ENCODE measurements around the gene ZFHX3.

The ZFHX3 gene

DNA sequence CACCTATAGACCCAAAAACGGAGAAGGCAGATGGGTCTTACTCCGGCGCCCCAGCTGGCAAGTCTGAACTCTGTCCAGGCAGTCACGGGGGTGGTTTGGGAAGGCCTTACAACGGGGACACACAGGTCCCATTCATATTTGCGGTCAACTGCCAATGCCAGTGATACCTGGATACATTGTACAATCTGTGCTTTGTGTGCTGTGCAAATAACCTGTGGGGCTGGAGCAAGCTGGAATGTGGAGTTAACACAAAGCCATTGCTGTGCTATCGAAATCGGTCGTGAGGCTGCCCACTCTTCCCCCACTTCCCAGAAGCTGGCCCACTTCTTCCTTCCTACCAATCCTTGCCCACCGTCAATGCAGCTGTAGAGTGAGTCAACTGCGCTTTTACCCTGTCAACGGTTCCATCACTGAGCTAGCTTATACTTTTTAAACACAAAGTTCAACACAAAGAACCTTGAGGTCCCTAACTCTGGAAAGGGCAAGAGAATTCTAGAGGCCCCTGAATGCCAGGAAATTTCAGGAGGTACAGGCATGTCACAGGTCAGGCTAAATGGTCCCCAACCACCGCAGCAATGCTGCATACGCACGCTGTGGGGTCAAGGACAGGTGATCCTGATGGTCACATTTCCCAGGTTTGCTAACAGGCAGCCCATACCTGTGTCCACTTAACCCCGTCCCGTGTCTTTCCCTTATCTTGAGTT lies 122.8 kb downstream of the ZFHX3 start:
- no peak for DNase-seq

DNA sequence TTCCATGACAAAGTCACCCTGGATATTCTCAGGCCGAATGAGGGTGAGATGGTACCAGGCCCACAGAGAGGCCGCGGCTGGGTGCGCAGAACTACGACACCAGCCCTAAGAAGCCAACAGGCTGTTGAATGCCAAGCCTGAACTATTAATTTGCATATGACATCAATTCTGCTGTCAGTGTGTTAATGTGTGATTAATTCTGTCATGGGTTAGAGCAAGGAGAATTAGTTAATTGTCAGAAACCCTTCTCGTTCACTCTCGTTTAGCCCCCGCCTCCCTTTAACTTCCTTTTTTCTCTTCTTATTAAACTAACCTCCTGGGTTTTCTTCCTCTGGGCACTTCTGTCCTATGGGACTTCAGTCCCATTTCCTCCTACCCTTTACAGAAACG lies 123.4 kb downstream of the ZFHX3 start:
- no peak for DNase-seq

DNA sequence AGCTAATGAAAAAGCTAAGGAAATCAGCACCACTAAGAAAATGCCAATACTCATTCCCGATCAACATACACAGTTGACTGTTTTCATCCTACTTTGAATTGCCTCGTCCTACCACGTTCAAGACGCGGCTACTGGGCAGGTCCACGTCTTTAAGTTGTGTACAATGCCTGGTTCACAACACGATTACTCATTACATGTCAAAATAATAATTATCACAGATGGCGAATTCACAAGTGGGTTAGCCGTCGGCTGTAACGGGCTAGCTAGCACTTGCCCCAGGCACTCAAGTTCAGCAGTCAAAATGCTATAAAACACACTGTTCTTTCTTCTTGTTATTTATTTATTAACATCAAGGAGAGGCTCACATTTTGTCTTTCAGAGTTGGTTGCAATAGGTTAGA lies 124.2 kb downstream of the ZFHX3 start:
- DNase-seq = no peak

DNA sequence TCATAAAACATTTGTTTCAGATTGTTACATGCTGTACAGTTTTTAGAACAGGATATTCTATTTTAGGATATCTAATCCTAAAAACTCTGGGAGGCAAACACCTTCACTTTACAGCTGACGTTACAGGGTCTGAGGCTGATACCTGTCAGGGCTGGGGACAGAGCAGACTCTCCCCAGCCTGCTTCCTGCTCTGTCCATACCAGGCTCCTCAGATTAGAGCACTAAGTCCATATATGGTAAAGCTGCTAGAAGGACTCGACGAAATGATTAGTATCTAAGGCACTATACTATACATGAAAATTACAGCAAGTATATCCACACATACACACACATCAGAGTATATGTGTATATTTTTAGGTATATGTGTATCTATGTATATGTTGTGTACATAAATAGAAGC lies 125.2 kb downstream of the ZFHX3 start:
- no peak for DNase-seq

DNA sequence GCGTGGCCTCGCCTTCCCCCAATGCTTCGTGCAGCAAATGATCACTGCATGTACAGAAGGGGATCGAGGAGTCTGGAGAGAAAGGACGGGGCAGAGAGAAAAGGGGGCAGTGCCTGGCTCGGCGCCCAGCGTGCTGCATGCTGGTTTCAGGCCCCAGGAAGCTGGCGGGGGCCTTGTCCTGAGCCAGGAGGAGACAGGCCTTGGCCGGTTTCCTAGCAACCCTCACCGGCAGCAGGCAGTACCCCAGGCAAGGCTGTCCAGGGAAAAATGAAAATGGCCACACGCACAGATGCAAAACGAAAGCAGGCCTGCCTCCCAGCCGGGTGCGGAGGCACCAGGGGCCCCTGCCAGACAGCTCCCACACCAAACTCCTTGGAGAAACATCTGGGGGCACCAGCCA lies 126.3 kb downstream of the ZFHX3 start:
- DNase-seq = no peak

DNA sequence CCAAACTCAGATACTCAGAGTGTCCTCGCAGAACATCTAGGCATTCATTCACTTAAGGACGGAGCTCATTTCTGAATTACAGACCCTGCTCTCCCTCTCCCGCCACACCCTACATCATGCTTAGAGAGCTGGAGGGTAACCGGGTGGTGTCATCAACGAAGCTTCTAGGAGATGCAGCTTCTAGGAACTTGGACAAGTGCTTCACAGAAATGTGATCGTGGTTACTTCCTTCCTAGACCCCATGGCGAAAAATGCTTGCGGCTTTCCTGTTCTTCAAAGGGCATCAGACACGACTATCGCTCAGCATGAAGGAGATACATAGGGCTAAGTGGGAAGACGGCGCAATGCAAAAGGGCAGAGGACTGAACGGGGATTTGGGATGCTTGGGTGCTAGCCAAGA lies 126.8 kb downstream of the ZFHX3 start:
- DNase-seq = no peak

DNA sequence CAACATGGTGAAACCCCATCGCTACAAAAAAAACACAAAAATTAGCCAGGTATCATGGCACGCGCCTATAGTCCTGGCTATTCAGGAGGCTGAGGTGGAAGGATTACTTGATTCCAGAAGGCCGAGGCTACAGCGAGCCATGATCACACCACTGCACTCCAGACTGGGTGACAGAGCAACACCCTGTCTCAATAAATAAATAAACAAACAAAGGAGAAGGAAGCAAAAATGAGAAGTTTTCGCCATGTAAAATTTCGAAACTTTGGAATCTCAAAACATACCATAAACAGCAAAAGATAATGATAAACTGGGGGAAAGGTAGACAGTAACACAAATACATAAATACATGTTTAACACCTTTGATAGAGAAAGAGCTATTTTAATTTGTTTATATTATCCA lies 130.9 kb downstream of the ZFHX3 start:
- DNase-seq = no peak

DNA sequence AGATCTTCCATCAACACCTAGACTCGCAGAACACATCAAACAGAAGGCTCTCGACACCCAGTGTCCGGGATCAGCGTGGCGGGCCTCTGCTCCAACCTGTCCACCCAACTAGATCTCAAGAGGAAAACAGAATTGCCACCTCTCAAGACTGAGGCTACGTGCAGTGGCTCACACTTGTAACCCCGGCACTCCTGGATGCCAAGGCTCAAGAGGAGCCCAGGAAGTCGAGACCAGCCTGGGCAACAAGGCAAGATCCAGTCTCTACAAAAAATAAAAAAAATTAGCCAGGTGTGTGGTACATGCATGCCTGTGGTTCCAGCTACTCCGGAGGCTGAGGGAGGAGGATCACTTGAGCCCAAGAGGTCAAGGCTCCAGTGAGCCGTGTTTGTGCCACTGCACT lies 132.6 kb downstream of the ZFHX3 start:
- no peak for DNase-seq

DNA sequence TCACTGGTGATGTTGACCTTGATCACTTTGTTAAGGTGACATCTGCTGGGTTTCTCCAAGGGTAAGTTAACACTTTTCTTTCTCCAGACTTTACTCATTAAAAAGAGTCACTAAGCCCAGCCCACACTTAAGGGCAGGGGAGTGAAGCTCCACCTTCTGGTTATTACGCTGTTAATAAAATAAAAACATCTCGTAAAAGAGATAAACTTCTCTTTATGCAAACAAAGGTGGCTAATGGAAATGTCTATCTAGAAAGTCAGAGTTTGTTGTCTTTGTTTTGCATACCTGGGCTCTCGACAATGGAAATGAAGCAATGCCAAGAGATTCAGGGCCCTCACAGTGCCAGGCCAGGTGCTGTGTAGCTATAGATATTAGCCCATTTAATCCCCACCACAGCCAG lies 134.4 kb downstream of the ZFHX3 start:
- DNase-seq = no peak

DNA sequence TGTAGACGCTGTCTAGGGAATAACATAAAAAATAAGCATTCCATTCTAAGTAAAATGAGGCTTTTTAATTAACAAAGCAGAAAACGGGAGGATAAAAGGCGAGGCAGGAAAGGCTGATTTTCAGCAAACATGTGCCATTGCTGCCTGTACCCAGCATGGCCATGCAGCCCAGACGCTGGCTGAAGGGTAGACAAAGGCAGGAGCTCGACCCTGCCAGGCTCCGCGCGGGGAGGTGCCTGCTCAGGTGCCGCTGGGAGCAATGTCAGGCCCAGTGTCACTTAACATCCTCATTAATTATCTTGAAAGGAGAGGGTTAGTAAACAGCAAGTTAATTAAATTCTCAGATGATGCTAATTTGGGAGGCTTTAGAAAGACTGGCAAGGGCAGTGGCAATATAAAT lies 136.0 kb downstream of the ZFHX3 start:
- DNase-seq = no peak

DNA sequence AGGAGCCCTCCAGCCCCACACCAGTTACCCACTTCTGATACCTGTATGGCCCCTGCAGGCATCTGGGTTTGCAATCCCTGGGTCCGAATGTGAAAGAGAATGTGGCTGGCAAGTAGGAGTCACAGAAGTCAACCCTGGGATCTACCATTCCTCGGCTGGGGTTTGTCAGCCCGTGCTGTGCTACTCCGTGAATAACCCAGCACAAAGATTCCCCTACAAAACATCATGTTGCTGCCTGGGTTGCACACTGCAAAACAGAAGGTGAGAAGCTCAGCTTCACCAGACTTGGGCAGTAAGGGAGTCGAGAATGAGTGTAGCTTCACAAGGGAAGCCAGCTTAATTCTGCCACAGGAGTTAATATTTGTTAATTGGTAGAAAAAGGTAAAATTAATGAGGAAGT lies 137.1 kb downstream of the ZFHX3 start:
- no peak for DNase-seq

DNA sequence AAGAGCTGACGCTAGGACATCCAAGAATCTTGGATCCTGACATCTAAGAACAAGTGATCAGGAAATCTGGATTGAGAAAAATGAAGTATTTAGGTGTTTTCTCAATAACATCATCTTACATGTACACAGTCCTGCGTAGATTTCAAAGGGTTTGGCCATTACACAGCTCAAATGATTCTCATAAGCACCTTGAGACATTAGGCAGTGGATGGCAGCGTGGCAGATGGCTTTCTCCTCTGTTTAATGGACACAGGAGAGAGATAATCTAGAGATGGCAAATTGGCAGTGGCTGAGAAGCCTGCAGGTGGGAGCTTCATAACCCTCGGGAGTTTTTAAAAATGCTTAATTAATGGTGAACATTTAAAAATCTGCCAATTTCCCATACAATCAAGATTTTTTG lies 137.5 kb downstream of the ZFHX3 start:
- no peak for DNase-seq

DNA sequence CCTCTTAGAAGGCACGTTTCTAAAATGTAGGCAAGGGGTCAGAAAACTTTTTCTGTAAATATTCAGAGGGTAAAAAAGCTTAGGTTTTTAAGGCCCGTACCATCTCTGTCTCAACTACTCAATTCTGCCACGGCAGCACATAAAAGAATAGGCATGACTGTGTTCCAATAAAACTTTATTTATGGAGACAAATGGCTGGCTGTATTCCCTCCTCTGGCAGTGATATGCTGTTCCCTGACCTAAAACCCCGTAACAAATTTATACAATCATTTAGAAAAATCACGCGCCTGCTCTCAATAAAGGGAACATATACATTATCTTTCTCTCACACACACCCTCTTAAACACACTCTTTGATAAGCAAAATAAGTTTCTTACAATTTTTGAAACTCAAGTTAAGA lies 138.7 kb downstream of the ZFHX3 start:
- DNase-seq = no peak

DNA sequence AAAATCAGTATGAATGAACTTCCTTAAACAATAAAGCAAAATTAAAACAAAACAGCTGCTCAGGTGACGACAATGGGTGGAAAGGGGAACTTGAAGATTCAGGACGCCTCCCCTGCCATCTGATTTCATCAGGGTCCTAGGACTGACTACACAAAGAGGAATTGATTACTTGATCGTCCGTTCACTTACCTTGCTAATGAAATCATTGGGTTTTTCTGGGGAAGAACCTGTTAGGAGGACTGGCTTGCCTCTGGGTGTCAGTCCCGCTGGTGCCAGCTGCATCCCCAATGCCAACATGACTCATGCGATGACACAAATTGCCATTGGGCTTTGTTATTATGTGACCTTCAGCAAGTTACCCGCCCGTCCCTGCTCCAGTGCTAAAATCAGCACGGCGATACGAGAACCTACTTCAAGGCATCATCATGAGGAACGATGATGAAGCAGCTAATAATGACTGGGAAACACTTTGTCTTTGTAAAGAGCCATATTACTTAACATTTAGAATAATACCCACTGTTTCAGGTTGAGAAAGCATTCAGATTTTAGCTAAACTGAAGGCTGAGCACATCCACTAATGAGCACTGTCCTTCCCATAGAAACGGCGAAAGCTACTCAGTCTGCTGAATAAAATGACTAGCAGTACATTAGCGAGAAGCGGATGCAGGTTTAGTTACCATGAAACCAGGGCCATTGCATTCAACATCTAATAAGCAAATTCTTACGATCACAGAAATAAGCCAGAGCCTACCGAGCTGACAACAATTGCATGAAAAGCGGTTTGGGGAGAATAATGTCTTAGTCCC lies 139.4 kb downstream of the ZFHX3 start:
- no peak for DNase-seq

DNA sequence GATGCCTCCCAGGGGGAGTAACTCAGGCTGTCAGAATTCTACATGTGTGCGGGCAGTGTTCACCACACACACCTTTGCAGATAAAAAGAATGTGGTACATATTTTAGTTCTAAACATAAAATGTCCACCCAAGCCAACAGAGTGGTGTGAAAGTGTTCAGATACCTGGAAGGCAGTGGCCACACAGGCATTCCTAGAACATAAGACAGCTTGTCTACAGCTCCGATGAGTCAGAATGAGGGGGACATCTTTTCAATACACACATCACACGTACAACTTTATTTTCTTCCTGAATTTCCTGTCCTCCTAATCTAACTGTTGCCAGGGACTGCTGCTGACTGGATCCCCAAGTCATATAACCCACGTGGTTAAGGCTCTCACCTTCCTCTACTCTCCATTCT lies 142.3 kb downstream of the ZFHX3 start:
- DNase-seq = no peak

DNA sequence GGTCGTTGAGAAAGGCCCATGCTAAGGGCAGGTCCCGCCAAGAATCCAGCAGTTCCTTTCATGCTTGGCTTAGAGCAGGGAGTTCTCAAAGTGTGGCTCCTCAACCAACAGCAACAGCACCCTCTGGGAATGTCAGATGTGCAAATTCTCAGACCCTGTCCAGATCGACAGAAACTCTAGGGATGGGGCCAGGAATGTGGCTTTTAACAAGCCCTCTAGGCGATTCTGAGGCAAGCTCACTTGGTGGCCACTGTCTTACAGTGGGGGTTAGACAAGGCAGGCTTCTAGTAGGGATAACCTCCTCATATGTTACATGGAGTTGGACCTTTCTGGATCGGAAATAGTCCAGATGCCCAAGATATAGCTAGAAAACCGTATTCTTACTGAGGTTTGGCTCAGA lies 144.8 kb downstream of the ZFHX3 start:
- DNase-seq = no peak

DNA sequence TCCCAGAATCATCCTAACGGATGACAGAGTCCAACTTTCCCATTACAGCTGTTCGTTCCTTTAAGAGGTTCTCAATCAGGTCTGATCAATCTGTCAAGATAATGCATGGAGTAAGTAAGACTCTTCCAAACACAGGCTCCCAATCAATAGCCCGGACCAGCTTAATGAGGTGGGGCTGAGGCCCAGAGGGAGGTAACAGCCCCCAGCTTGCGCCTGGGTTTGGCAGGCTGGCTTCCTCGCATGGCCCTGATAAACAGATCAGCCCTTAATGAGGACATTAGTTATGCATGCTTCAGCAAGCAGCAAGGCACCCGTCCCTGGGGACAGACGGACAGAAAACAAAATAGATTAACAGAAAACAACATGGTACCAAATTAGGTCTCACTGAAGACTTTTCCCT lies 145.7 kb downstream of the ZFHX3 start:
- no peak for DNase-seq

DNA sequence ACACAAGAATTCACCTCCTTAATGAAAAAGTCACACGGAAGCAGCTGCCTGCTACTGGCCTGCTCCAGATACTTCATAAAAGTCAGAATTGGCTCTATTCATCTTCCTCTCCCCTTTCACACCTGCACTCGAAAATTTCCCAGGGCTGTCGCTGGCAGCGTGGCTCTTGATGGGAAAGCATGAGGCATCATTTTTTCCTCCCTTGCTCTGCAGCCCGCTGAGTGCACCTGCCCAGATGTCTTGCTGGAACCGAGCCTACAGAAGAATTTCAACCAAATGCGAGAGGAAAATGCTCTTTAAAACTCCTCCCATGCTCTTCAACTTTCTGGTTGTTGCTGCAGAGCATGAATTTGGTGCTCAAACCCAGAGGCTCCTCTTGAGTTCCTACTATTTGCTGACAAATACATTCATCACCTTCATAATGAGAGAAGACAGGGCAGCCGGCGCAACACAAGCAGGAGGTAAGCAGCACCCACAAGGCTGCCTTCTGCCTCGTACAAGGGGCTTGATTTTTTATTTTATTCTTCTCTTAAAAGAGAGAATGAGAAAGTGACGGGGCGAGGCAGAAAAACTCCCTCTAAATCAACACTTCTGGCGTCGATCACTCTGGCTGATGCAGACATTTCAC lies 146.8 kb downstream of the ZFHX3 start:
- DNase-seq = no peak

DNA sequence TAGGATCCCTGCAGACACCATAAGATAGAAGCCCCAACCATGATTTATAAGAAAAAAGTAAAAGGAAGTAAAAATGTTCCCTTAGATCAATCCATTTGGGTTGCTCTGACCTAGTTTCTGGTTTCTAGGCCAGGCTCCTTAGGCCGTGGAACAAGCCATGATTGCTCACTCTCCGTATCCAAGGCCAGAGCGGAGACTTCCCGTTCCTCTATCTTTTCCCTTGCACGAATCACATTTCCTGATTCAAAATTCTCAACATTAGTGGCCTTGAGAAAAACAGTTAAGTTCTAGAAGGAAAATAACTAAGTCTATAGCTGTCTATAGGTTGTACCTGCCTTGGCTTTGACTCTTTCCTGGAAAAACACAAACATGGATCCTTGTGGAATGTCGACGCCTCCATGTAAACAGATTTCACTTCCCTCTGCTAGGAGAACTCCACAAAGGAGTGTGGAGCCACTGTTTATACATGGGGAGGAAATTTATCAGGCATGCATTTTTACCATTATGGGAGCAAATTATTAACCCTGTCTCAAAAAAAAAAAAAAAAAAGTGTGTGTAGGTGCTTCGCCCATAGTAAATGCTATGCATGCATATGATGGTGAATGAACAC lies 149.6 kb downstream of the ZFHX3 start:
- no peak for DNase-seq

DNA sequence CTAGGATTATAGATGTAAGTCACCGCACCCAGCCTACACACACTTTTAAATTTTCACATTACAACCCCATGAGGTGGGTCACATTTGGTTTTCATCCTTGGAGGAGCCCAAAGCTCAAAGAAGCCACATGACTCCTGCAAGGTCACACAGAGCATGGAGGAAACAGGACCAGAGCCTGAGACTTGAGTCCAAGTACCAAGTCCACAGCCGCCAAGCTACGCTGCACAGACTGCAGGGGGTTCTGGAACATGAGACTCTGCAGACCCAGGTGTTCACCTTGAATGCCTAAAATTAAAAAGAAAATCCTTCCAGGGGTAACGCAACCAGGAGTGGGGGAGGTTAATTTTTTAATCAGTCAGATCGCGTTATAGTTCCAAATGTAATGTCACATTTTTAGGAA lies 150.2 kb downstream of the ZFHX3 start:
- no peak for DNase-seq

DNA sequence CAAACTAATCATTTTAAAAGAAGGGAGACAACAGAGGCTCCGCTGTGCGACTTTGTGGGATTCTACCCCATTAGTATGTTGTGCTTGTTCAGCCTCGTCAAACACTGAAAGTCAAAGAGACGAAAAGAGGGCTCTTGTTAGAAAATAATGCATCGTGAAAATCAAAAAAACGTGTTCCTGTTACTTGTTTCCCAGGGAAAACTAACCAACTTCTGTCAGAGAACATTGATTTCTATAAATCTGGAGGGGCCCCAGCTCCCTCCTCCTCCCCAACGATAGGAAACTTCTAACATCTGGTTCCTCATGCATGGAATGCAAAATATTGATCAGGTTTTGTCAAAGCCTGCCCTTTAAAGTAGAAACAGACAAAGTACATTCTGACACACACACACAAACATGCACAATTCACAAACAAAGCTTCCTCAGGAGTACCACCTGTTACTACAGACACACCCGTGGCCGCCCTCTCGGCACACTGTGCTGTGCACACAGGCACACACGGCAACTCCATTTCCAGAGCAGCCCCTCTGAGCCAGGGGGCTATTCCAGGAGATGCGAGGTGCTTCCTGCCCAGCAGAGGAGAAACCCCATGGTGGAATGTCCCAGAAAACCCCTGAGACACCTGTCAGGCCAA lies 151.3 kb downstream of the ZFHX3 start:
- no peak for DNase-seq

DNA sequence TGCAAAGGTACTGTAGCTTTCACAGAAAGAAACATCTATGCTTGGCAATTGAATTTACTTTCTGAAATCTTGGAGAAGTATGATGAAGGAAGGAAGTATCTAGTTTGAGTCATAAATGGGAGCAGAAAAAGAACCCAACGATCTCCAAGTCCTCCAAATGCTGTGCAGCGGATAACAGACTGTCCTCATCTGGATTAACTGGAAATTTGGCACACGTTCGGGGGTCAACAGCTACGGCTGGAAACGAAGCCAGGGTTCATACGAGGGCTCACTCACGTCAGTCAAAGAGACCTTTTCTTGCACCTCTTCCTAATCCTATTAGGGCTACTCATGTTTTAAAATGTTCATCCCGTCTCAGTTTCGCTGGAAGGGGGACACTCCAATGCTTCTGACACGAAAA lies 152.0 kb downstream of the ZFHX3 start:
- DNase-seq = no peak
